Endothelial cell of umbilical vein (primary cell): ENCODE data around the gene MDH1.

Experiments used
- CTCF ChIP-seq, 2 donors: IDR thresholded peaks; 1 replicate in 1 of 2; 2 replicates in 1 of 2; pipeline ENCODE4 v1.5.1; 2011; ENCODE audit warnings: low read length in 2 of 2, mild to moderate bottlenecking in 2 of 2, moderate library complexity in 2 of 2, control low read depth in 1 of 2, inconsistent platforms in 1 of 2, low read depth in 1 of 2; ENCODE audit not compliant: insufficient read depth in 1 of 2; ENCODE audit errors: extremely low read depth in 1 of 2
- EZH2 ChIP-seq: IDR thresholded peaks from 2 replicates; pipeline ENCODE4 v1.6.1; 2012; ENCODE audit warnings: borderline replicate concordance, low read depth, mild to moderate bottlenecking, moderate library complexity, low read length, inconsistent platforms; ENCODE audit not compliant: severe bottlenecking
- GATA2 ChIP-seq: IDR thresholded peaks from 2 replicates; pipeline ENCODE4 v1.7.0; 2011; ENCODE audit warnings: low read depth, mild to moderate bottlenecking, moderate library complexity, mixed read lengths, low read length; ENCODE audit not compliant: insufficient read length, insufficient read depth
- MAX ChIP-seq: IDR thresholded peaks from 2 replicates; pipeline ENCODE4 v1.6.1; 2011; ENCODE audit not compliant: insufficient read depth, insufficient read length
- POLR2AphosphoS5 ChIP-seq: IDR thresholded peaks from 2 replicates; pipeline ENCODE4 v1.6.1; 2012; ENCODE audit warnings: low read depth, mild to moderate bottlenecking, control low read depth, low read length, moderate library complexity; ENCODE audit not compliant: insufficient read depth

GRCh38 chr2:63628403-63628942 lies 39.7 kb downstream of the MDH1 start:
- TF ChIP-seq MAX, result no peak
- TF ChIP-seq EZH2, result no peak
- no peak for TF ChIP-seq CTCF (IDR thresholded peaks at IDR 0.05; ENCODE audit: extremely low read depth in 1 of 2, insufficient read depth in 1 of 2, low read depth in 1 of 2, low read length in 2 of 2)
- TF ChIP-seq POLR2AphosphoS5, result no peak
- no peak for TF ChIP-seq GATA2
